IPS-18c (cell line): Measurements from ENCODE around the gene HNRNPAB.
"Not testable (repeated sequence)": the region's sequence is repeated elsewhere in the genome, so short reads cannot be mapped to it uniquely, and the experiment has no call there.

Source experiments
- H3K4me3 ChIP-seq: 2 replicates; pipeline ENCODE4 v1.7.0; 2013; ENCODE audit warnings: low read depth, mild to moderate bottlenecking, low read length, moderate library complexity; ENCODE audit not compliant: insufficient read depth
- H3K9me3 ChIP-seq: one replicate; pipeline ENCODE4 v1.6.1; 2013; ENCODE audit warnings: mild to moderate bottlenecking, low read length, moderate library complexity; ENCODE audit not compliant: control insufficient read depth, insufficient read depth

The HNRNPAB gene

GRCh38 chr5:178234750-178235587 lies 30.6 kb downstream of the HNRNPAB start:
- Histone ChIP-seq H3K4me3 (no peak overlapping the region), H3K9me3 (no peaks in the 10 kb centered on the region)

GRCh38 chr5:178235588-178235974 lies 31.2 kb downstream of the HNRNPAB start:
- H3K9me3 ChIP-seq = no peaks in the 10 kb centered on the region
- H3K4me3 ChIP-seq = no peak overlapping the region

- H3K9me3 ChIP-seq = no peaks in the 10 kb centered on the region
- no peak overlapping the region for H3K4me3 ChIP-seq
Measured at GRCh38 chr5:178236126-178236525, 31.8 kb downstream of the HNRNPAB start.

- no peak overlapping the region for H3K4me3 ChIP-seq
- H3K9me3 ChIP-seq = no peaks in the 10 kb centered on the region
Measured at GRCh38 chr5:178236679-178237078, 32.3 kb downstream of the HNRNPAB start.

GRCh38 chr5:178237431-178238312 lies 33.3 kb downstream of the HNRNPAB start:
- Histone ChIP-seq H3K4me3 (no peak overlapping the region), H3K9me3 (no peaks in the 10 kb centered on the region)

- H3K9me3 ChIP-seq = no peaks in the 10 kb centered on the region
- no peak overlapping the region for H3K4me3 ChIP-seq
Measured at GRCh38 chr5:178238313-178238635, 33.9 kb downstream of the HNRNPAB start.

- Histone ChIP-seq H3K9me3 (no peaks in the 10 kb centered on the region), H3K4me3 (no peak overlapping the region)
Measured at GRCh38 chr5:178238711-178239592, 34.6 kb downstream of the HNRNPAB start.

GRCh38 chr5:178239626-178240301 lies 35.4 kb downstream of the HNRNPAB start:
- not testable (repeated sequence) for H3K9me3 ChIP-seq, H3K4me3 ChIP-seq

- Histone ChIP-seq H3K4me3 (no peak overlapping the region), H3K9me3 (no peaks in the 10 kb centered on the region)
Measured at GRCh38 chr5:178240341-178240741, 36.0 kb downstream of the HNRNPAB start.

GRCh38 chr5:178240766-178241165 lies 36.4 kb downstream of the HNRNPAB start:
- Histone ChIP-seq H3K4me3 (no peak overlapping the region), H3K9me3 (no peaks in the 10 kb centered on the region)

GRCh38 chr5:178241231-178241663 lies 36.9 kb downstream of the HNRNPAB start:
- Histone ChIP-seq H3K4me3 (no peak overlapping the region), H3K9me3 (no peaks in the 10 kb centered on the region)

- Histone ChIP-seq H3K4me3 (no peak overlapping the region), H3K9me3 (no peaks in the 10 kb centered on the region)
Measured at GRCh38 chr5:178241688-178242231, 37.4 kb downstream of the HNRNPAB start.

- H3K9me3 ChIP-seq = no peaks in the 10 kb centered on the region
- H3K4me3 ChIP-seq = no peak overlapping the region
Measured at GRCh38 chr5:178242416-178242815, 38.1 kb downstream of the HNRNPAB start.

- H3K4me3 ChIP-seq = no peak overlapping the region
- no peaks in the 10 kb centered on the region for H3K9me3 ChIP-seq
Measured at GRCh38 chr5:178244576-178244975, 40.2 kb downstream of the HNRNPAB start.

- Histone ChIP-seq H3K9me3 (no peaks in the 10 kb centered on the region), H3K4me3 (no peak overlapping the region)
Measured at GRCh38 chr5:178245389-178245788, 41.1 kb downstream of the HNRNPAB start.

GRCh38 chr5:178246624-178247279 lies 42.4 kb downstream of the HNRNPAB start:
- no peaks in the 10 kb centered on the region for H3K9me3 ChIP-seq
- no peak overlapping the region for H3K4me3 ChIP-seq
